Right lobe of liver (tissue), 6 donors: ENCODE data around the gene KCMF1. TPM values are rescaled to one million over a fixed set of nuclear protein-coding genes. Genes with fewer than 3 reads are reported as not detected.
A peak's percentile ranks its signal among the peaks of the same experiment; 100 is the strongest.
"Not testable (repeated sequence)": the region's sequence is repeated elsewhere in the genome, so short reads cannot be mapped to it uniquely, and the experiment has no call there.

Experiments
- ATAC-seq, 4 donors: fragments of 200-7000 bp; cut with Tn5 transposase; one replicate each; pipeline ENCODE4 v1.9.1; 2020; ENCODE audit warnings: mild to moderate bottlenecking in 4 of 4, moderate library complexity in 4 of 4
- DNase-seq, 3 donors: peaks; one replicate each; pipeline ENCODE4 v3.0.0-alpha.2; 2020
- H3K27ac ChIP-seq, 3 donors: fragments of 200-600 bp; one replicate each; pipeline ENCODE4 v1.8.0; 2022
- H3K27me3 ChIP-seq, 2 donors: fragments of 200-600 bp; one replicate each; pipeline ENCODE4 v1.8.0; 2022
- H3K36me3 ChIP-seq, 4 donors: fragments of 200-600 bp; sonication (generic) in 1 of 4; one replicate each; pipeline versions ENCODE4 v1.5.1 to v1.8.0; 2017 to 2022; ENCODE audit warnings: control low read depth in 1 of 4
- H3K4me1 ChIP-seq, 4 donors: fragments of 200-600 bp; sonication (generic) in 1 of 4; one replicate each; pipeline versions ENCODE4 v1.5.1 to v1.8.0; 2017 to 2022; ENCODE audit warnings: control low read depth in 1 of 4
- H3K4me3 ChIP-seq, 3 donors: fragments of 200-600 bp; one replicate each; pipeline ENCODE4 v1.8.0; 2022
- H3K9me3 ChIP-seq, 4 donors: fragments of 200-600 bp; sonication (generic) in 1 of 4; one replicate each; pipeline versions ENCODE4 v1.5.1 to v1.8.0; 2017 to 2022; ENCODE audit warnings: control low read depth in 1 of 4
- CTCF ChIP-seq, 4 donors: fragments of 200-600 bp in 3 of 4; fragments of 450-650 bp in 1 of 4; IDR thresholded peaks; one replicate each; pipeline versions ENCODE4 v1.5.1 to v1.8.0; 2016 to 2022; ENCODE audit warnings: antibody characterized with exemption in 4 of 4, mild to moderate bottlenecking in 2 of 4
- POLR2A ChIP-seq: fragments of 450-650 bp; IDR thresholded peaks from one replicate; pipeline ENCODE4 v1.6.1; 2017; ENCODE audit warnings: antibody characterized with exemption, mild to moderate bottlenecking
- WGBS: methylation state at CpG from one replicate; pipeline ENCODE4 v1.1.6; 2018; ENCODE audit warnings: low coverage, low lambda C conversion rate; ENCODE audit not compliant: insufficient coverage; ENCODE audit errors: missing lambda C conversion rate; 5-methylcytosine and 5-hydroxymethylcytosine counted together
- intact Hi-C, 2 donors: fragments of 100-400 bp; cut with DNase I; formaldehyde crosslinking; loops; one replicate each; pipeline versions ENCODE4 v1.11.2 to v1.14.1; 2022
- total RNA-seq, 6 experiments: library from RNA; depleted of rRNA in 2 of 6; stranded (reverse); fragments of >200 nt in 2 of 6; fragmentation: NEBNext Ultra II Directional in 3 of 6; extraction: Animal tissue kit (Norgen Biotek cat#: 25700) in 3 of 6; gene quantifications; one replicate each; pipeline versions ENCODE4 v1.1.0 to v1.2.4, GENCODE V29; 2016 to 2023
- donor health status: DM: no; HTN: yes; CAD: no.
- donor health status: DM: no; HTN: no; CAD: no.
- donor health status: DM: no; HTN: no; CAD: no.
- donor health status: DM: no; HTN: yes; CAD: no.
- donor health status: DM: no; HTN: yes; CAD: no.

KCMF1 gene
- total RNA-seq, 6 experiments from 2014 or later, result 28.6 to 45.3 (median 35.4) TPM

- DNase-seq (no peak), ATAC-seq (no peak)
- Histone ChIP-seq H3K4me1 (no peaks in the 10 kb centered on the region), H3K4me3 (no peak overlapping the region), H3K27ac (no peak overlapping the region), H3K36me3 (no peaks in the 10 kb centered on the region), H3K27me3 (no peaks in the 10 kb centered on the region), H3K9me3 (no peaks in the 10 kb centered on the region)
- intact Hi-C loops, result no loop called here
- TF ChIP-seq POLR2A (no peak), CTCF (IDR thresholded peaks at IDR 0.05) (no peak)
- whole genome bisulfite sequencing, result 78% methylated on average over 1 of the region's 4 CpGs
Measured at GRCh38 chr2:84942964-84943421, 28.0 kb upstream of the KCMF1 start.

- DNase-seq (no peak), ATAC-seq (no peak)
- no peaks in the 10 kb centered on the region for H3K36me3 ChIP-seq
- no peaks in the 10 kb centered on the region for H3K27me3 ChIP-seq
- intact Hi-C loops, result no loop called here
- no peaks in the 10 kb centered on the region for H3K4me1 ChIP-seq
- TF ChIP-seq CTCF (IDR thresholded peaks at IDR 0.05) (no peak), POLR2A (no peak)
- H3K9me3 ChIP-seq, result no peaks in the 10 kb centered on the region
- H3K27ac ChIP-seq, result no peak overlapping the region
- H3K4me3 ChIP-seq, result no peak overlapping the region
- WGBS, result 73% methylated on average over 4 of the region's 7 CpGs
Measured at GRCh38 chr2:84944295-84944909, 26.6 kb upstream of the KCMF1 start.

- H3K9me3 ChIP-seq, H3K4me1 ChIP-seq, ATAC-seq, H3K27me3 ChIP-seq, H3K27ac ChIP-seq, H3K4me3 ChIP-seq, DNase-seq, H3K36me3 ChIP-seq, intact Hi-C loops: not testable (repeated sequence)
- 36% methylated on average over 1 of the region's 3 CpGs for WGBS
Measured at GRCh38 chr2:84945838-84946203, 25.1 kb upstream of the KCMF1 start.

- no peaks in the 10 kb centered on the region for H3K9me3 ChIP-seq
- WGBS, result 74% methylated on average over 10 of the region's 12 CpGs
- H3K27me3 ChIP-seq, result no peaks in the 10 kb centered on the region
- no peaks in the 10 kb centered on the region for H3K4me1 ChIP-seq
- no peak overlapping the region for H3K27ac ChIP-seq
- H3K4me3 ChIP-seq, result no peak overlapping the region
- intact Hi-C loops, result no loop called here
- H3K36me3 ChIP-seq, result no peaks in the 10 kb centered on the region
- DNase-seq (no peak), ATAC-seq (peak; percentile 45 to 63 (median 55))
- no peak for TF ChIP-seq POLR2A
- TF ChIP-seq CTCF (IDR thresholded peaks at IDR 0.05), result no peak
Measured at GRCh38 chr2:84946204-84947009, 24.6 kb upstream of the KCMF1 start.

- intact Hi-C loops, result no loop called here
- Histone ChIP-seq H3K4me3 (no peak overlapping the region), H3K36me3 (no peaks in the 10 kb centered on the region), H3K27me3 (no peaks in the 10 kb centered on the region), H3K9me3 (no peaks in the 10 kb centered on the region), H3K4me1 (no peaks in the 10 kb centered on the region), H3K27ac (no peak overlapping the region)
- TF ChIP-seq CTCF (IDR thresholded peaks at IDR 0.05) (no peak), POLR2A (no peak)
- 85% methylated on average over 10 of the region's 10 CpGs for WGBS
- ATAC-seq, result no peak
- DNase-seq, result no peak
Measured at GRCh38 chr2:84947010-84947593, 23.9 kb upstream of the KCMF1 start.
